ENCODE measurements around the gene ITFG1. TPM values are rescaled to one million over a fixed set of nuclear protein-coding genes. Genes with fewer than 3 reads are reported as not detected.

ITFG1 gene
- total RNA-seq, 2 donors from 2014 or later, result 50.2 to 53.2 TPM

DNA sequence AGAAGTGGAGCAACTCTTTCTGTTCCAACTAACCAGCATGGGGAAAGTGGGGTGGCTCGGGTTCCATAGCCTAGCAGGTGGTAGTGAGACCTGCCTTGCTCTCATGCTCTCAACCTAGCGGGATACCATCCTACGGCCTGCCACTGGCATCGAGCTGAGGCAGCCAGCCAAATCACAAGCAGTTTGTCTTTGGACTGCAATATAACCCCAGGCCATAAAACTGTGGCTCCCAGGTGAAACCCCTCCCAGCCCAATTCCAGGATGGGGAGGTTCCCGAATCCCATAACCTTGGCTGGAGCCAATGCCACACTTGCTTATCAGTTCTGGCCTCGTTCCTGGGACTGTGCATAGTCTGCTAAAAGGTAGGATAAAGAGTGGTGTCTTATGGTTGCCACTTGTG lies 161.3 kb downstream of the ITFG1 start:
- no peak for ATAC-seq
- DNase-seq, result no peak
- intact Hi-C loops (cut with DNase I), result no loop called here

DNA sequence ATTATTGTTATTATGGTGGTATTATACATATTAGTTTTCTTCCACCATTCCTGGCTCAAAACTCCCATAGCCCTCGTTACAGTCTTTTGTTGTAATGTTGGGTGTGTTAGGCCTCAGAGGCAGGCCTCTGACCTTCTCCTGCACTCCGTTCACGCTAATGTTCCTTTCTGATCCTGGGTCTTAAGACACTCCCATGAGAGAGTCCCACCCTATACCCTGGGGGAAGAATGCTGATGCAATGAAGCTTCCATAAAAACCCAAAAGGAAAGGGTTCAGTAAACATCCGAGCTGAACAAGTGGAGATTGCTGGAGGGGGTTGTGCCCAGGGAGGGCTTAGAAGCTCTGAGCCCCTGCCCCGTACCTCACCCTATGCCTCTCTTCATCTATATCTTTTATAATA lies 175.9 kb downstream of the ITFG1 start:
- DNase-seq (no peak), ATAC-seq (no peak)
- intact Hi-C loops (cut with DNase I), result no loop called here

DNA sequence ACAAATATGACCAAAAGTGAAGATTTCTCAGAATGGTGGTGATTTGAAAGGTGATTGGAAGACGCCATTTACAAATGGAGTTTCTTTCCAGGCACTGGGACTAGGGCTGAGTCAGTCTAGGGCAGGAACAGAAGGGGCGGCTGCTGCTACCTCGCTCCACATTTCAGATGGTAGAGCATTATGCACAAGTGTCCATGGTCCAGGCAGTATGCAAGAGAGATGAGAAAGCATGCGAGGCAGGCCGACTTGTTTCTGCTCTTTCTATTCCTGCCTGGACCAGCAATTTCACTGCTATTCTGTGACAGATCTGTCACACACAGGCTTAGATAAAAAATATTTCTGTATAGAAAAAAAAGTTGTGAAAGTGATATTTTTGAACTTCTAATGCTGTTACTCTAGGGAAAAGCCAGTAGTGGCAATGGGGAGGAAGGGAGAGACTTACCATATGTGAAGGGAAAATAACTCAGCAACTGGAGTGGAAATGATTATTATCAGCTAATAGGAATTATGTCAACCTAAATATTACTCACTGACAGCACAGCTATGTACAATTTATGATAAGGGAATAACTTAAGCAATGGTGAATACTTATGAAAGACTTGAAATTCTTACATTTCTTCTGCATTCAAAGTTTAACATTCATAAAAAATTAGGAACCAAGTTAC lies 182.4 kb downstream of the ITFG1 start:
- DNase-seq, result no peak
- no peak for ATAC-seq
- intact Hi-C loops (cut with DNase I), result no loop called here

DNA sequence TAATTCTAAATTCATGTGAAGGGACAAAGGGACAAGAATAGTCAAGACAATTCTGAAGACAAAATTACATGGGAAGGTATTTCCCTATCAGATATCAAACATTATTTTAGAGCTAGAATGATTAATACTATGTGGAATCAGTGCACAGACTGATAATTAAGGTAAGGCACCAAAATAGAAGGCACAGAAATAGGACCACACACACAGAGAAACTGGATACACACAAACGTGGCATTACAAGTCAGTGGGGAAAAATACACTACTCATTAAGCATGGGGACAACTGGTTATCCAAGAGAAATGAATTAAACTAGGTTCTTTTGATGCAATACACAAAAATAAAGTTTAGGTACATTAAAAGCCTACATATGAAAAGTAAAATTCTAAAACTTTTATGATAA lies 184.3 kb downstream of the ITFG1 start:
- intact Hi-C loops (cut with DNase I), result no loop called here
- no peak for DNase-seq
- ATAC-seq, result no peak

DNA sequence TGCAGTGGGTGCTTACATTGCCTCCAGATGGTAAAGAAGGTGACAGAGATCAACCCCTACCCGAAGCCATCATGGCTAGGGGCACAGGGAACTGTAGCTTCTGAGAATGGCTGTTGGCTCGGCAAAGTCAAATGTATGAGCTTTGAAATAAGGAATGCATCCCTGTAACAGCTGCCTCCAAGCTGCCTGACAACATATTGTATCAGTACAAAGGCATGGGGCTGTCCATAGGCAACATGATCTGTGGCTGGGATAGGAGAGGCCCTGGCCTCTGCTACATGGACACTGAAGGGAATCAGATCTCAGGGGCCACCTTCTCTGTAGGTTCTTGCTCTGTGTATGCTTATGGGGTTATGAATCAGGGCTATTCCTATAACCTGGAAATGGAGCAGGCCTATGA lies 197.9 kb downstream of the ITFG1 start:
- ATAC-seq (no peak), DNase-seq (no peak)
- intact Hi-C loops (cut with DNase I), result no loop called here

DNA sequence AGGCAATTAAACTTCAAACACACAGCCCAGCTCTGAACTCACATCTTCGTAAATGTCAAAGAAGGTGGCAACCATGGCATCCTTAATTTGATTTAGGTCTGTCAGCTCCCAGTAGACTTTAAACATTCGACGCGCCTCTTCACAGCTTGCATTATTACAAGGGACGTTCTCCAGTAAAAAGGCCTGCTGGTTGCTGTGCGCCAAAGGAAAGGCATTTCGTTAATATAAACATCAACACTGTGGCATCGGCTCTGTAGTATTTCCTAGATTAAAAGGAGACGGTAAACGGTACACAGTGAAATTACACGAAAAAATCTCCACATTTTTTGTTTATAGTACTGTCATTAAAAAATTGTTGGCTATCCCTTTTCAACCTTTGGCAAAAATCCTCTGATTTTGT lies 200.4 kb downstream of the ITFG1 start:
- no peak for ATAC-seq
- intact Hi-C loops (cut with DNase I), result no loop called here

DNA sequence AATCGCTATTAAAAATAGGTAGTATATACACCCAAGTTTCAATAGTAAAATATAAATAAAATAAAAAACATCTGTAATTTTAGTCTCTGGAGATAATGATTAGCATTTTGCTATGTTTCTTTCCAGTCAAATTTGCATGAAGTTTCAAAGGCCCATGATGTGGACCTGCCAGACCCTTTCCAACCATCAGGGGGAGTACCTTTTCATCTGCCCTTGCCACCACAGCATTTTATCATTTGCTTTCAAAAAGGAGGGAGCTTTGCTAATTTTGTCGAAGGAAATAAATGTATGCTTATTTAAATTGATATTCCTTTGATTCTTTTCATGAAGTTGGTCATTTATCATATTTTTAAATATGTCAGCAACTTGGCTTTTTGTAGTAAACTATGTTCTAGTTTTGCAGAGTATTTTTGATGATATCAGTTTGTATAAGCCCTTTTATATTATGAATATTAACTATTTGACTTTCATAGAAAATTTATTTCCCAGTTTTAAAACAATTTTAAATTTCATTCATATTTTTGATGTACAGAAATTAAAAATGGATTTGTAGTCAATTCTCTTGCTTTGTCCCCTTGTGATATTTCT lies 201.9 kb downstream of the ITFG1 start:
- intact Hi-C loops (cut with DNase I), result no loop called here
- ATAC-seq, result no peak
- DNase-seq, result no peak

More for the DNA sequence above, 200.4 kb downstream of the ITFG1 start:
- no peak for DNase-seq

DNA sequence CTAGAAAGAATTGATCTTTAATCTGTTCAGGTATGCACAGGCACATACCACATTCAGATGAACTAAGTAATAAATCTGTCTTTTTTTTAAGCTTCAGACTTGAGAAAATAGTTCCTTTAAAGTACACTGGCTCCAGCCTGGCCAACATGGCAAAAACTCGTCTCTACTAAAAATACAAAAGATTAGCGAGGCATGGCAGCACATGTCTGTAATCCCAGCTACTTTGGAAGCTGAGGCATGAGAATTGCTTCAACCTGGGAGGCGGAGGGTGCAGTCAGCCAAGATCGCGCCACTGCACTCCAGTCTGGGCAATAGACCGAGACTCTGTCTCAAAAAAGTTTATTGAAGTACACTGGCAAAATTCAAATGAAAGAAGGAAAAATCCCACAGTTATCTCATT lies 206.1 kb downstream of the ITFG1 start:
- DNase-seq (no peak), ATAC-seq (no peak)
- intact Hi-C loops (cut with DNase I), result no loop called here

DNA sequence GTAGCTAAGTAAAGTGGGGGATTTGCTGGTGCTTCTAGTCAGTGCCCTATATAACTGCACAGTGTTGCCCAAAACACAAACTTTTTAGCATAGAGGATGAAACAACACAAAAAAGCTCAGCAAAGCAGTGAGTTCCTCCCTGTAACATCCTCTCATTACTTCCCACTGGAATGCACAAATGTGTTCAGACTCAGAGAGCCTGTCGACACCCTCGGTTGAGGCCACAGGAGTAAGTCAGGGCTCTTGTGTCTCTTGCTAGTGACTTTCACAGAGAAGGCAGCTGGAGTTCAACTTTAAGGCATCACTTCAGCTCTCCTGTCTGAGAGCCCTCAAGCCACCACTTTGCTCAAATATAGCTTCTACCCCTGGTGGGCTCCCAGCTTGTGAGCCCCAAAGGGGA lies 209.9 kb downstream of the ITFG1 start:
- ATAC-seq (no peak), DNase-seq (no peak)
- intact Hi-C loops (cut with DNase I), result no loop called here

DNA sequence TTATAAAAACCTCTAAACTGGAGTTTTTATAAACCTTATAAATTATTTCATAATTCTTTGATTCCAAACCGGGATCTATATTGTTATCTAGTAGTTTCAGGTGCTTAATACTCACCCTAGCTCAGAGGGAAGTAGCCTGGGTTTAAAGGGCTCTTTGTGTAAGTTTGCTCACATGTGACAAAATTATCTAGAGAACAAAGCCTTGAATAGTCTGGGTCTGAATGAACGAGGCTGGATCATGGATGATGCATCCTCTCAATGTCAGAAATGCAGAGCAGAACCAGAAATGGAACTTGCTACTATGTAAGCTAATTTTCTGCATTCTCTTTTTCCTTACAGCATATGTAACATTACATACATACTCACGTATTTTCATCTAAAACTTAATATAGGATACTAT lies 213.2 kb downstream of the ITFG1 start:
- no peak for ATAC-seq
- intact Hi-C loops (cut with DNase I), result no loop called here
- no peak for DNase-seq

DNA sequence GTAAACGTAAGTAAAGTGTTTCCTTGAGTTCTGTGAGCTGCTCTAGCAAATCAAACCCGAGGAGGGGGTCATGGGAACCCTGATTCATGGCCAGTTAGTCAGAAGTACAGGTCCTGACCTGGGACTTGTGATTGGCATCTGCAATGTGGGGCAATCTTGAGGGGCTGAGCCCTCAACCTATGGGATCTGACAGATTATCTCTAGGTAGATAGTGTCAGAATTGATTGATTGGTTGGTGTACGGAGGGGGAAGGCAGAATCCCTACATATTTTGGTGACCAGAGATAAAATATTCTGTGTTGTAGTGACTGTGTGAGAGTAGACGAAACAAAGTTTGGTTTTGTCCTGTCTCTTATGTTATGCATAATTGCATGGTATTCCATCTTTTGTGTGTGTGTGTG lies 216.7 kb downstream of the ITFG1 start:
- intact Hi-C loops (cut with DNase I), result no loop called here
- DNase-seq (no peak), ATAC-seq (no peak)

DNA sequence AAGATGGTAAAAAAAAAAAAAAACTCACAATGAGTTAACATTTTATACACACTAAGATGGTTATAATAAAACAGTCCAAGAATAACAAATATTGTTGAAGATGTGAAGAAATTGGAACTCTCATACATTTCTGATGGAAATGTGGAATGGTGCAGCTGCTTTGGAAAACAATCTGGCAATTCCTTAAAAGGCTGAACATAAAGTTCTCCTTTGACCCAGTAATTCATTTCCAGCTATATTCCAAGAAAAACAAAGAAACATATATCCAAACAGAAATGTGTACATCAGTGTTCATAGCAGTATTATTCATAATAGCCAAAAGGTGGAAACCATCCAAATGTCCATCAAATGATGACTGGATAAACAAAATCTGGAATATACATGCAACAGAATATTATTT lies 219.8 kb downstream of the ITFG1 start:
- DNase-seq, result no peak
- intact Hi-C loops (cut with DNase I), result no loop called here
- ATAC-seq, result no peak

DNA sequence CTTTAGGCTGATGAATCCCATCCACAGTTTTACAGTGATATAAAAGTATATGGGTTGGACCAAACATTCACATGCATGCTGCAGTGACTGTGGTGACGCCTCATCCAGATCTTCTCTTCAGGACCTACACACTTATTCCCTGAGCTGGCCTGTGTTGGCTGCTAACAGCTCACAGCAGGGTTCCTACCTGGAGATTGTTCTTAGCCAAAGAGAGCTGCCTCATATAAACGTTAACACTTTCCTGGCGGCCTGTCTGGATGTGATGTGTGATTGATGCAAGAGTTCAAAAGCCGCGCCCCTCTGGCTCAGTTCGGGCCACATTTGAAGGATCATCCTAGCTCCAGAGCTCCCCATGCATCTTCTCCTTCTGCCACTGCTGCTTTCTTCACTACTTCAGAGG lies 224.1 kb downstream of the ITFG1 start:
- DNase-seq (no peak), ATAC-seq (no peak)

DNA sequence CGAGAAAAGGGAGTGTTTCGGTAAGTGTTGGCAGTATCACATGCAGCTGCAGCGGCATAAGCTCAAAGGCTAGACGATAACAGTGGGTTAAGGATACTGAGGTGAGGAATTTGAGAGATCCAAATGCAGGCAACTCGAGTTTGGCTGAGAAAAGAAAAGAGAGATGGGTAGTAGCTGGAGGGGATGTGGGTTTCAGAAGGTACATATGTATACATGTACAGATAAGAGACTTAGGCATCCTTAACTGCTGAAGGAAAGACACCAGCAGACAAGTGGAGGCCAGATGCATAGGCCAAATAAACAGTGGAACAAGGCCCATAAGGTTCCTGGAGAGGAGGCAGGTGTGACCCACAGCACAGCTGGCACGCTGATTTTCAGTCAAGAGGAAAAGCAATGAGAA lies 230.6 kb downstream of the ITFG1 start:
- ATAC-seq, result no peak
- no peak for DNase-seq
- intact Hi-C loops (cut with DNase I), result no loop called here

More for the DNA sequence above, 224.1 kb downstream of the ITFG1 start:
- intact Hi-C loops (cut with DNase I), result no loop called here

DNA sequence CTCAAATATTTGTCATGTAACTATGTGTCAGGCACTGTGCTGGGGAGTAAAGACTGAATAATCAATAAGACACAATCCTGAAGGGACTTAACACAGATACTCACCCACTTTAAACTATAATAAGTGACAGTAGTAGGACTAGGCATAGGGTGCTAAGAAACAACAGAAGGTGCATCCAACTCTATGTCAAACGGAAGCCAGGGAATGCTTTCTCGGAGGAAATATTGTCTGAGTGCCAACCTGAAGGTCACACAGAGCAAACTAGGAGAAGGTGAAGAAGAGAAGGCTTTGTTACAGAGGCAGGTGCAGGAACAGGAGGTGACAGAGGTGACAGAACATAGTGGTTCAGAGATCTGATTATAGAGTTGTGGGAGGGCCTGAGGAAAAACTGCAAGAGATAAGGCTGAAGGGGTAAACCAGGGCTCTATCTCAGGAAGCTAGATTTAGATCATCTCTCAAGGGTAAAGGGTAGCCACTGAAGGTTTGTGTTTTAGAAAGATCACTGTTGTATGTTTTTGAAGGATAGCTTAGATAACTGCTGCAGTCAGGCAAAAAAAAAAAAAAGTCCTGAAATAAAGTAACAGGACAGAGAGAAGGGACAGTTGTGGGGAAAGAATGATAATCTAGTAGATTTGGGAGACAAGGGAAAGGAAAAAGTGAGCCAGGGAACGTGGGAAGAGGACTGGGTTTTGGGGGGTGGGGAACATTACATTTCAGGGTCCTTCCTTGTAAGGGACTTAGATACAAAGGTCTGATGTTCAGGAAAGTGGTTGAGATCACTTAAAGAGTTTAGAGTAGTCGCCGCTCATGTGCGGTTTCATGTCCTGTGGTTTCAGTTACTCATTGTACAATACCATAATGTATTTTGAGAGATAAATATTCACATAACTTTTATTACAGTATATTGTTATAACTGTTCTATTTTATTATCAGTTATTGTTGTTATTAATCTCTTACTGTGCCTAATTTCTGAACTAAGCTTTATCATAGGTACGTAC lies 231.5 kb downstream of the ITFG1 start:
- ATAC-seq (no peak), DNase-seq (no peak)
- intact Hi-C loops (cut with DNase I), result no loop called here

DNA sequence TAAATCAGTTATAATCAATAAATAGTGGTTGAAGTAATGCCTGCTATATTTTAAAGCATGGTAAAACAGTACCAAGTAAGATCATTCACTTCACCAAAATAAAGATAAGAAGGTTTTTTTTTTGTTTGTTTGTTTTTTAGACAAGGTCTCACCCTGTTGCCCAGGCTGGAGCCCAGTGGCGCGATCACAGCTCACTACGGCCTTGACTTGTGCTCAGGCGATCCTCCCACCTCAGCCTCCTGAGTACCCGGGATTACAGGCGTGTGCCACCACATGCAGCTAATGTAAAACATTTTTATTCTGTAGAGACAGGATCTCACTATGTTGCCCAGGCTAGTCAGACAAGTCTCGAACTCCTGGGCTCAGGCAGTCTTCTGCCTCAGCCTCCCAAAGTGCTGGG lies 232.6 kb downstream of the ITFG1 start:
- no peak for ATAC-seq
- DNase-seq, result no peak
- intact Hi-C loops (cut with DNase I), result no loop called here

DNA sequence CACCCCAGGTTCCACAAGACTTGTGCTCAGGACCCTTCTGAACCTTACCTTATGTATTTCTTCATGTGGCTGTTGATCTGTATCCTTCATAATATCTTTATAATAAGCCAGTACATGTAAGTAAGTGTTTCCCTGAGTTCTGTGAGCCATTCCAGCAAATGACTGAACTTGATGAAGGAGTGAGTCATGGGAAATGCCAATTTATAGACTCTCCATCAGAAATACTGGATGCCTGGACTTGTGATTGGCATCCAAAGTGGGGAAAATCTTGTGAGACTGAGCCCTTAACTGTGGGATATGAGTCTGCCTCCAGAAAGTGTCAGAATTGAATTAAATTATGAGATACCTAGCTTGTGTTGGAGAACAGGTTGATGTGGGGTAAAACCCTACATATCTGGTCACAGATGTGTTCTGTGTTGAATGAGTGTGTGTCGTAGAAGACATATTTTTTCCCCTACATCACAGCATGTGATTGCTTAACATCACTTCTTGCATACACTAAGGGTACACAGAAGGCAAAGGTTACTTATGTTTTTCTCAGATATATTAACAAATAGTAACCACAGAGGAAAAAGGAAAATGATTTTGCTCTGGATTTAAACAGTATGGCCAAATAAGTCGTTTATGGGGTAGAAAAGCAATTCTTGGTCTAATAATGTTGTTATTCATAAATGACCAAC lies 247.0 kb downstream of the ITFG1 start:
- intact Hi-C loops (cut with DNase I), result no loop called here
- no peak for ATAC-seq
- DNase-seq, result no peak

DNA sequence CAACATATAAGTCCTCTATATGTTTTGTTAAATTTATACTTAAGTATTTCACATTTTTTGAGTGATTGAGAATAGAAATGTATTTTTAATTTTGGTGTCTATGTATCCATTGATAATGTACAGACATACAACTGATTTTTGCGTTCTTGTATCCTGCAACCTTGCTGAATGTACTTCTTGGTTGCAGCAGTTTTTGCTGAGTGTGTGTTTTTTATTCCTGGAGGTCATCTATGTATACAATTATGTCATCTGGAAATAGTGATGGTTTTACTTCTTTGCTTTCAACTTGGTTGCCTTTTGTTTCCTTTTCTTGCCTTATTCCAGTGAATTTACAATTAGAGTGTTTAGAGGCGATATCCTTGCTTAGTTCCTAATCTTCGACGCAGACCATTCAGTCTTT lies 249.6 kb downstream of the ITFG1 start:
- ATAC-seq (no peak), DNase-seq (no peak)
- intact Hi-C loops (cut with DNase I), result no loop called here

DNA sequence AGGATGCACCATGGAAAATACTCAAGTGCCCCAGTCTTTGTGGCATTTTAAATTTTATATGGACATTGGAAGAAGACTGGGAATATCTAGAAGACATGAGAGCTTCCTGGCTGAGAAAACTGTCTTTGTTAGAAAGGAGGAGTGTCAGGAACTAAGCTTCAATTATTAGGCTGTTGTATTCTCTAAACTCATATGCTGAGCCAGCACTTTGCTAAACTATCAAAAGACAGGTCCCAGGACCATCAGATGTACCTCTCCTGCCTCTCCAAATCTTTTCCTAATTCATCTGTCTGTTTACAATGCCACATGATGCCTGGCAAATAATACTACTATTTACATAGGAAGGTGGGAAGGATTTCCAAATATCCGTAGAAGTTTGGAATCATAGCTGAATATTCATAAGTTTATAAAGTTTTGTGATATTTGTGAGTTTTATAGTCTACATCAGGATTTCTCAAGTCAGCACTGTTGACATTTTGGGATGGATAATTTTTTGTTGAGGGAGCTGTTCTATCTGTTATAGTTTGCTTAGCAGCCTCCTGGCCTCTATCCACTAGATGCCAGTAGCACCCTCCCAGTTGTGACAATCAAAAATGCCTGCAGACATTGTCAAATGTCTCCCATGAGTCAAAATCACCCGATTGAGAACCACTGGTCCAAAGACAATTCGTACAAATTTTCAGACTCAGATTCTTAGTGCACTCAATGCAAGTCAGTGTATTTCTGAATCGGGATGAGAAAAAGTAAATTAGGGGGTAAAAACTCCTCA lies 255.9 kb downstream of the ITFG1 start:
- no peak for DNase-seq
- intact Hi-C loops (cut with DNase I), result no loop called here
- no peak for ATAC-seq
